Measurements from ENCODE around the gene STK24.
"Not testable (repeated sequence)": the region's sequence is repeated elsewhere in the genome, so short reads cannot be mapped to it uniquely, and the experiment has no call there.

DNA sequence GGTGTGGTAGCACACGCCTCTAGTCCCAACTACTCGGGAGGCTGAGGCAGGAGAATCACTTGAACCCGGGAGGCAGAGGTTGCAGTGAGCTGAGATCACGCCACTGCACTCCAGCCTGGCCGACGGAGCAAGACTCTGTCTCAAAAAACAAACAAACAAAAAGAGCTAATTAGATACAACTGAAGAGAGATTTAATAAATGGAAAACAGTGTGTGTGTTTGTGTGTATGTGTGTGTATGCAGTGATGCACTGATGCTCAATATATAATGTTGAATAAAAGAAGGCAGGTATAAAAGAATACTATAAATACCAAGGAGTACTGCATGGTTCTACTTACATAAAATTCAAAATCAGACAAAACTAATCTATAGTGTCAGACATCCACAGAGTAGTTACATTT, 13.6 kb upstream of the STK24 start:
- TF ChIP-seq, protein P1, sequence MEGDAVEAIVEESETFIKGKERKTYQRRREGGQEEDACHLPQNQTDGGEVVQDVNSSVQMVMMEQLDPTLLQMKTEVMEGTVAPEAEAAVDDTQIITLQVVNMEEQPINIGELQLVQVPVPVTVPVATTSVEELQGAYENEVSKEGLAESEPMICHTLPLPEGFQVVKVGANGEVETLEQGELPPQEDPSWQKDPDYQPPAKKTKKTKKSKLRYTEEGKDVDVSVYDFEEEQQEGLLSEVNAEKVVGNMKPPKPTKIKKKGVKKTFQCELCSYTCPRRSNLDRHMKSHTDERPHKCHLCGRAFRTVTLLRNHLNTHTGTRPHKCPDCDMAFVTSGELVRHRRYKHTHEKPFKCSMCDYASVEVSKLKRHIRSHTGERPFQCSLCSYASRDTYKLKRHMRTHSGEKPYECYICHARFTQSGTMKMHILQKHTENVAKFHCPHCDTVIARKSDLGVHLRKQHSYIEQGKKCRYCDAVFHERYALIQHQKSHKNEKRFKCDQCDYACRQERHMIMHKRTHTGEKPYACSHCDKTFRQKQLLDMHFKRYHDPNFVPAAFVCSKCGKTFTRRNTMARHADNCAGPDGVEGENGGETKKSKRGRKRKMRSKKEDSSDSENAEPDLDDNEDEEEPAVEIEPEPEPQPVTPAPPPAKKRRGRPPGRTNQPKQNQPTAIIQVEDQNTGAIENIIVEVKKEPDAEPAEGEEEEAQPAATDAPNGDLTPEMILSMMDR (IDR thresholded peaks at IDR 0.05) = not testable (repeated sequence)
- TF ChIP-seq ZFX (IDR thresholded peaks at IDR 0.05; ENCODE audit: borderline replicate concordance) = not testable (repeated sequence)
